Fibroblast of skin of back (primary cell): ENCODE measurements around the gene MINDY1.

Experiments used
- DNase-seq: peaks from one replicate; pipeline ENCODE4 v3.0.0-alpha.2; 2013

MINDY1 gene

GRCh38 chr1:150963321-150964163 is 43.2 kb downstream of the MINDY1 start:
- DNase-seq: no peak

- DNase-seq: no peak
Measured at GRCh38 chr1:150961756-150962155, 44.9 kb downstream of the MINDY1 start.

- no peak for DNase-seq
Measured at GRCh38 chr1:150960646-150961045, 46.1 kb downstream of the MINDY1 start.

- DNase-seq: no peak
Measured at GRCh38 chr1:150957666-150958065, 49.0 kb downstream of the MINDY1 start.

GRCh38 chr1:150955280-150955679 is 51.4 kb downstream of the MINDY1 start:
- no peak for DNase-seq

- no peak for DNase-seq
Measured at GRCh38 chr1:150954708-150955107, 52.0 kb downstream of the MINDY1 start.
